K562 (cell line): ENCODE data around the gene BIRC5. TPM values are rescaled to one million over a fixed set of nuclear protein-coding genes. Genes with fewer than 3 reads are reported as not detected.

Experiments
- ATF3 ChIP-seq, 2 experiments: fragments of 450-650 bp in 1 of 2; sonication (generic) in 1 of 2; formaldehyde crosslinking in 1 of 2; IDR thresholded peaks in 1 of 2; conservative IDR thresholded peaks in 1 of 2; 2 replicates each; pipeline versions ENCODE4 v1.6.1 to v1.8.1; 2016 to 2023; ENCODE audit warnings: mild to moderate bottlenecking in 2 of 2, moderate library complexity in 2 of 2, inconsistent platforms in 1 of 2, missing genetic modification reagents in 1 of 2
- CBX3 ChIP-seq, 2 experiments: IDR thresholded peaks; 1 replicate in 1 of 2; 2 replicates in 1 of 2; pipeline ENCODE4 v1.6.1; 2012; ENCODE audit warnings: inconsistent platforms in 2 of 2, low read length in 2 of 2, borderline replicate concordance in 1 of 2, control low read depth in 1 of 2
- DDX20 ChIP-seq: fragments of 450-650 bp; IDR thresholded peaks from 2 replicates; pipeline ENCODE4 v1.6.1; 2016; ENCODE audit warnings: missing genetic modification characterization, low read depth, mild to moderate bottlenecking, missing compliant biosample characterization, moderate library complexity
- EGR1 ChIP-seq: fragments of 450-650 bp; conservative IDR thresholded peaks from 2 replicates; pipeline ENCODE4 v1.6.1; 2017; ENCODE audit warnings: mild to moderate bottlenecking
- ELF1 ChIP-seq: fragments of 200-800 bp; sonication (Bioruptor generic); IDR thresholded peaks from 2 replicates; pipeline ENCODE4 v1.6.1; 2016; ENCODE audit warnings: missing genetic modification characterization, missing compliant biosample characterization
- ELF2 ChIP-seq: fragments of 250-450 bp; sonication (Bioruptor Pico); IDR thresholded peaks from 2 replicates; pipeline ENCODE4 v1.5.0; 2021; ENCODE audit warnings: mild to moderate bottlenecking
- ETS1 ChIP-seq: conservative IDR thresholded peaks from 2 replicates; pipeline ENCODE4 v1.6.1; 2011; ENCODE audit warnings: low read depth, mild to moderate bottlenecking, low read length; ENCODE audit not compliant: control insufficient read depth
- HCFC1 ChIP-seq: IDR thresholded peaks from 2 replicates; pipeline ENCODE4 v1.6.1; 2012; ENCODE audit warnings: low read depth, low read length, improper control_type of control experiment
- HNRNPUL1 ChIP-seq: fragments of 200-400 bp; formaldehyde crosslinking; IDR thresholded peaks from 2 replicates; pipeline ENCODE4 v1.6.1; 2017; ENCODE audit warnings: low read length
- KAT7 ChIP-seq: sonication (generic); formaldehyde crosslinking; IDR thresholded peaks from 2 replicates; pipeline ENCODE4 v1.8.0; 2022; ENCODE audit warnings: missing genetic modification reagents, mild to moderate bottlenecking, borderline replicate concordance
- KAT8 ChIP-seq: fragments of 450-650 bp; IDR thresholded peaks from 2 replicates; pipeline ENCODE4 v1.6.1; 2016; ENCODE audit warnings: low read depth, mild to moderate bottlenecking
- MAFG ChIP-seq: fragments of 450-650 bp; conservative IDR thresholded peaks from 2 replicates; pipeline ENCODE4 v1.6.1; 2016; ENCODE audit warnings: missing genetic modification characterization, missing compliant biosample characterization
- RNF2 ChIP-seq: sonication (generic); IDR thresholded peaks from 2 replicates; pipeline ENCODE4 v1.6.1; 2016
- SAFB ChIP-seq: fragments of 200-400 bp; formaldehyde crosslinking; IDR thresholded peaks from 2 replicates; pipeline ENCODE4 v1.6.1; 2017; ENCODE audit warnings: low read depth, low read length, borderline replicate concordance
- SIX5 ChIP-seq, 2 experiments: IDR thresholded peaks; 2 replicates each; pipeline ENCODE4 v1.6.1; 2011; ENCODE audit warnings: low read length in 2 of 2, borderline replicate concordance in 1 of 2, low read depth in 1 of 2, mild to moderate bottlenecking in 1 of 2, moderate library complexity in 1 of 2; ENCODE audit not compliant: insufficient read depth in 1 of 2
- SLC30A9 ChIP-seq: fragments of 250-450 bp; sonication (Bioruptor Pico); IDR thresholded peaks from 2 replicates; pipeline ENCODE4 v1.8.0; 2022; ENCODE audit warnings: mild to moderate bottlenecking, moderate library complexity
- SNRNP70 ChIP-seq: fragments of 200-400 bp; formaldehyde crosslinking; optimal IDR thresholded peaks from 2 replicates; pipeline ENCODE3; 2017; ENCODE audit warnings: low read depth, low read length
- TAF1 ChIP-seq: IDR thresholded peaks from 2 replicates; pipeline ENCODE4 v1.6.1; 2011; ENCODE audit warnings: mild to moderate bottlenecking, low read length, moderate library complexity; ENCODE audit not compliant: insufficient read depth, control insufficient read depth, severe bottlenecking; ENCODE audit errors: extremely low read depth
- TCF7 ChIP-seq: sonication (generic); IDR thresholded peaks from 2 replicates; pipeline ENCODE4 v1.6.1; 2016; ENCODE audit warnings: antibody characterized with exemption, borderline replicate concordance
- THAP7 ChIP-seq: fragments of 250-450 bp; sonication (Bioruptor Pico); IDR thresholded peaks from 2 replicates; pipeline ENCODE4 v1.5.0; 2021
- ZFP36 ChIP-seq: fragments of 150-350 bp; IDR thresholded peaks from 2 replicates; pipeline ENCODE4 v1.6.1; 2018; ENCODE audit warnings: low read length, low read depth; ENCODE audit not compliant: partially characterized antibody
- ZNF3 ChIP-seq: fragments of 250-450 bp; sonication (Bioruptor Pico); IDR thresholded peaks from 2 replicates; pipeline ENCODE4 v1.5.0; 2021; ENCODE audit warnings: mild to moderate bottlenecking, moderate library complexity
- ZNF695 ChIP-seq: fragments of 450-650 bp; formaldehyde crosslinking; IDR thresholded peaks from 2 replicates; pipeline ENCODE4 v1.4.0; 2020; ENCODE audit warnings: mild to moderate bottlenecking, moderate library complexity
- polyA plus RNA-seq, 8 experiments: library from polyadenylated mRNA; depleted of rRNA in 4 of 8; stranded (reverse) in 5 of 8; unstranded in 3 of 8; fragments of >200 nt; fragmentation: Nextera tagmentation in 2 of 8; fragmentation: Illumina TruSeq in 1 of 8; extraction: Ambion mirVana in 2 of 8; extraction: Trizol in 1 of 8; gene quantifications; 2 replicates each; pipeline versions ENCODE4 v1.2.1 to v1.2.3, GENCODE V29; 2011 to 2014; ENCODE audit warnings: inconsistent platforms in 1 of 8, missing spikeins in 1 of 8
- total RNA-seq, 7 experiments: library from RNA; depleted of rRNA in 6 of 7; stranded (reverse); fragments of >200 nt in 6 of 7; fragmentation: Illumina TruSeq in 2 of 7; extraction: Trizol in 2 of 7; gene quantifications; 2 replicates each; pipeline versions ENCODE4 v1.2.1 to v1.2.3, GENCODE V29; 2011 to 2021; ENCODE audit warnings: low replicate concordance in 1 of 7
- TF ChIP-seq, protein P1 (sequence below): sonication (generic); formaldehyde crosslinking; IDR thresholded peaks from 2 replicates; pipeline ENCODE4 v1.8.0; 2022; ENCODE audit warnings: mild to moderate bottlenecking, missing genetic modification reagents
- TF ChIP-seq, protein P2 (sequence below): sonication (generic); formaldehyde crosslinking; IDR thresholded peaks from 2 replicates; pipeline ENCODE4 v1.8.0; 2022; ENCODE audit warnings: missing genetic modification reagents, mild to moderate bottlenecking, moderate library complexity, borderline replicate concordance

Gene BIRC5
- total and polyA plus RNA-seq, 9 of the 15 experiments (the other 6 are each of a cell fraction or from before 2014, with no cell fraction given), result 64.4 to 140 (median 101) TPM

- TF ChIP-seq DDX20 (tag), result no peak
- no peak for TF ChIP-seq ZNF3 (CRISPR knock-in tag)
- TF ChIP-seq HNRNPUL1, result no peak
- no peak for TF ChIP-seq ZFP36
- no peak for TF ChIP-seq KAT8
- no peak for TF ChIP-seq SNRNP70
- TF ChIP-seq TCF7, result no peak
- TF ChIP-seq, protein P1, sequence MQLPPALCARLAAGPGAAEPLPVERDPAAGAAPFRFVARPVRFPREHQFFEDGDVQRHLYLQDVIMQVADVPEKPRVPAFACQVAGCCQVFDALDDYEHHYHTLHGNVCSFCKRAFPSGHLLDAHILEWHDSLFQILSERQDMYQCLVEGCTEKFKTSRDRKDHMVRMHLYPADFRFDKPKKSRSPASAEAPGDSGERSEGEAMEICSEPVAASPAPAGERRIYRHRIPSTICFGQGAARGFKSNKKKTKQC (CRISPR knock-in tag), result no peak
- TF ChIP-seq ELF1 (tag), result no peak
- TF ChIP-seq KAT7 (CRISPR knock-in tag), result no peak
- no peak for TF ChIP-seq SLC30A9
- TF ChIP-seq SAFB, result no peak
- TF ChIP-seq ELF2 (CRISPR knock-in tag), result no peak
- TF ChIP-seq, protein P2, sequence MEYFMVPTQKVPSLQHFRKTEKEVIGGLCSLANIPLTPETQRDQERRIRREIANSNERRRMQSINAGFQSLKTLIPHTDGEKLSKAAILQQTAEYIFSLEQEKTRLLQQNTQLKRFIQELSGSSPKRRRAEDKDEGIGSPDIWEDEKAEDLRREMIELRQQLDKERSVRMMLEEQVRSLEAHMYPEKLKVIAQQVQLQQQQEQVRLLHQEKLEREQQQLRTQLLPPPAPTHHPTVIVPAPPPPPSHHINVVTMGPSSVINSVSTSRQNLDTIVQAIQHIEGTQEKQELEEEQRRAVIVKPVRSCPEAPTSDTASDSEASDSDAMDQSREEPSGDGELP, result no peak
- no peak for TF ChIP-seq TAF1
- TF ChIP-seq MAFG, result no peak
- TF ChIP-seq SIX5 (IDR thresholded peaks at IDR 0.05; ENCODE audit: borderline replicate concordance in 1 of 2, insufficient read depth in 1 of 2, low read depth in 1 of 2, low read length in 2 of 2), result no peak
- TF ChIP-seq RNF2, result no peak
- no peak for TF ChIP-seq ETS1
- TF ChIP-seq ZNF695, result no peak
- TF ChIP-seq CBX3 (IDR thresholded peaks at IDR 0.05; ENCODE audit: borderline replicate concordance in 1 of 2, low read length in 2 of 2), result no peak
- TF ChIP-seq ATF3 (IDR thresholded peaks at IDR 0.05), result no peak
- TF ChIP-seq ATF3 (CRISPR knock-in tag; conservative IDR thresholded peaks at IDR 0.05), result no peak
- no peak for TF ChIP-seq THAP7 (CRISPR knock-in tag)
- TF ChIP-seq HCFC1, result no peak
- no peak for TF ChIP-seq EGR1
Measured at GRCh38 chr17:78241277-78242023, 27.4 kb downstream of the BIRC5 start (continued).
